GM12865 (cell line): Measurements from ENCODE around the gene HMGXB4.

ENCODE experiments used
- DNase-seq: peaks from one replicate; pipeline ENCODE4 v3.0.0; 2010; ENCODE audit warnings: low read depth
- H3K4me3 ChIP-seq: 2 replicates; pipeline ENCODE4 v1.5.1; 2011; ENCODE audit warnings: mild to moderate bottlenecking, low read depth, low read length, control low read depth
- TF ChIP-seq, protein P1 (sequence below): IDR thresholded peaks from 2 replicates; pipeline ENCODE4 v1.5.1; 2011; ENCODE audit warnings: low read length, control low read depth, low read depth, inconsistent platforms; ENCODE audit not compliant: insufficient read depth; ENCODE audit errors: missing control alignments

HMGXB4 gene

DNA sequence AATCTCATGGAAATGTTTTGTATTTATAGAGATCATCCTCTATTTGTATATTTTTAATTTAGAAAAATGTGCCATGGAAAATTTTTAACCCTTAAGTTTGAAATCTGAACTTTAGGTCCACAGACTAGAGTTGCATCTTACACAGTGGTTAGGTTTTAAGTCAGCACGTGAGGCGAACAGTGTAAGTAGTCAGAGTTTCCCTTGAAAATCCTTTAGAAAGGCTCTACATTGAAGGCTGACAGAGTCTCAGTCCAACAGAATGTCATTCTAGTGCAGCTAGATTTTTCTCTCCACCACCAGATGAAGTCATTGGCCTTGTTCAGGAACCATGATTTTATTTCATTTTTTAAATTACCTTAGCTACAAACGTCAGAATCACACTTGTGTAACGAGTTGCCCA lies 18.7 kb downstream of the HMGXB4 start:
- no peak overlapping the region for H3K4me3 ChIP-seq
- no peak for DNase-seq
- TF ChIP-seq, protein P1, sequence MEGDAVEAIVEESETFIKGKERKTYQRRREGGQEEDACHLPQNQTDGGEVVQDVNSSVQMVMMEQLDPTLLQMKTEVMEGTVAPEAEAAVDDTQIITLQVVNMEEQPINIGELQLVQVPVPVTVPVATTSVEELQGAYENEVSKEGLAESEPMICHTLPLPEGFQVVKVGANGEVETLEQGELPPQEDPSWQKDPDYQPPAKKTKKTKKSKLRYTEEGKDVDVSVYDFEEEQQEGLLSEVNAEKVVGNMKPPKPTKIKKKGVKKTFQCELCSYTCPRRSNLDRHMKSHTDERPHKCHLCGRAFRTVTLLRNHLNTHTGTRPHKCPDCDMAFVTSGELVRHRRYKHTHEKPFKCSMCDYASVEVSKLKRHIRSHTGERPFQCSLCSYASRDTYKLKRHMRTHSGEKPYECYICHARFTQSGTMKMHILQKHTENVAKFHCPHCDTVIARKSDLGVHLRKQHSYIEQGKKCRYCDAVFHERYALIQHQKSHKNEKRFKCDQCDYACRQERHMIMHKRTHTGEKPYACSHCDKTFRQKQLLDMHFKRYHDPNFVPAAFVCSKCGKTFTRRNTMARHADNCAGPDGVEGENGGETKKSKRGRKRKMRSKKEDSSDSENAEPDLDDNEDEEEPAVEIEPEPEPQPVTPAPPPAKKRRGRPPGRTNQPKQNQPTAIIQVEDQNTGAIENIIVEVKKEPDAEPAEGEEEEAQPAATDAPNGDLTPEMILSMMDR, result no peak

DNA sequence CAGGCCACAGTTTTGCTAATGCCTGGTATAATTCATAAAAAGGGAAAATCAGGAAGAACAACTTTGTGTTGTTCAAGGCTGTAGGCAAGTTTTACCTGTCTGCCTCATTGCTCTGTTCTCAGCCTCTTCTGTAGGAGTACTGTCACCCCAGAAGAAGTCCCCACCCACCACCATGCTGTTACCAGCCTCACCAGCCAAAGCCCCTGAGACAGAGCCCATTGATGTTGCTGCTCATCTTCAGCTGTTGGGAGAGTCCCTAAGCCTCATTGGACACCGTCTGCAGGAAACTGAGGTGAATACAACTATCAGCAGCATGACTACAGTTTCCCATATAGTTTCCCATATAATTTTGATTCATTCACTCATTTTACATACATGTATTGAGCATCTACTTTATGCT lies 30.8 kb downstream of the HMGXB4 start:
- H3K4me3 ChIP-seq, result no peak overlapping the region
- no peak for DNase-seq
- TF ChIP-seq, protein P1, result no peak

DNA sequence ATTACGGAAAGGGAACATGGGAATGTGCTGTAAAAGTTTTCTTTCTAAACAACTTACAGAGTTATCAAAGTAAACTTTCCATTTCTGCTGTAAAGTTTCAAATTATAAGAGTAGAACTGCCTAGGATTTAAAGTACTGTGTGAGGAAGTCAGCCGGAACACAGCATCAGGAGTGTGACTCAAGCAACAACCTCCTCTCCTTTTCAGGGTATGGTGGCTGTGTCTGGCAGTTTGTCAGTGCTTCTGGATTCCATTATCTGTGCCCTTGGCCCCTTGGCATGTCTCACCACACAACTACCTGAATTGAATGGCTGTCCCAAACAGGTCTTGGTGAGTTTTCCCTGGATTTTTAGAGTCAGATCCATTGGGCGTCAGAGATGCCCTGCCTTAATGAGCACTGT lies 35.5 kb downstream of the HMGXB4 start:
- no peak overlapping the region for H3K4me3 ChIP-seq
- no peak for DNase-seq
- TF ChIP-seq, protein P1, result no peak

DNA sequence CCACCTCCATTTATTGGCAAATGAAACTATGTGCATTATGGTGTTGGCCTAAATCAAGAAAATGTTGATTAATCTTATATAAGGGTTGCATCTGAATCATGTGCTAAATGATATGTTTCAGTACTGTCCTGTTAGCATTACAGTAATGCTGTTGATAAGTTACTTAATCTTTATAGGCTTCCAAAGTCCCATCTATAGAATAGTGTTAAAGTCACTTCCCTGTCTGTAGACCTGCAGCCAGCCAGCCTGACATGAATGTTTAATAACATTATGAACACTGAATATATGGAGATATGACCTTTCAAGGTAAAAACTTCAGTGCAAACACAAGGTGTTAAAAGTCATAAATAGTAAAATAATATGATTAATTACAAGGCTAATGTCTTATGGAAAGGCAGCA lies 38.8 kb downstream of the HMGXB4 start:
- H3K4me3 ChIP-seq, result no peak overlapping the region
- DNase-seq, result no peak
- TF ChIP-seq, protein P1, result no peak

DNA sequence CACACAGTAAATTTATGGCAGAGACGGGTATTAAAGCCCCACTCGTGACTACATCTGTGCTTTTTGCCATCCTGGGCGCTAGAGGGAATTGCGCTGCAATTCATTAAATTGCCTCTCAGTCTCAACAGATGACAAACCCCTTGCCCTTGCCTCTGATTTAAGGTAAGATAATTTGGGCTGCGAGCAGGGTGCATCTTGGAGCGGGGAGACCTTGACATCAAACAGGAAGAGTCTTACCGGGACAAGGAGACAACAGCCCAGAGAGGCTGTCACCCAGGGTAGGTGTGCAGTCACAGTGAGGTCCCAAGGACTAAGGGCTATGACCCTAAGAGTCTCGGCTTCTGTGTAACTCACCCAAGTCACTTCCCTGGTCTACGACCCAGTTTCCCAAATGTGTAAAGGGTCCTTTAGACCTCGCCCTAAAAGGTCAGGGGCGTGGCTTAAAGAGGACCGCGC lies 42.0 kb downstream of the HMGXB4 start:
- peak overlapping the region; percentile 78 for H3K4me3 ChIP-seq
- DNase-seq, result no peak
- TF ChIP-seq, protein P1, result no peak

DNA sequence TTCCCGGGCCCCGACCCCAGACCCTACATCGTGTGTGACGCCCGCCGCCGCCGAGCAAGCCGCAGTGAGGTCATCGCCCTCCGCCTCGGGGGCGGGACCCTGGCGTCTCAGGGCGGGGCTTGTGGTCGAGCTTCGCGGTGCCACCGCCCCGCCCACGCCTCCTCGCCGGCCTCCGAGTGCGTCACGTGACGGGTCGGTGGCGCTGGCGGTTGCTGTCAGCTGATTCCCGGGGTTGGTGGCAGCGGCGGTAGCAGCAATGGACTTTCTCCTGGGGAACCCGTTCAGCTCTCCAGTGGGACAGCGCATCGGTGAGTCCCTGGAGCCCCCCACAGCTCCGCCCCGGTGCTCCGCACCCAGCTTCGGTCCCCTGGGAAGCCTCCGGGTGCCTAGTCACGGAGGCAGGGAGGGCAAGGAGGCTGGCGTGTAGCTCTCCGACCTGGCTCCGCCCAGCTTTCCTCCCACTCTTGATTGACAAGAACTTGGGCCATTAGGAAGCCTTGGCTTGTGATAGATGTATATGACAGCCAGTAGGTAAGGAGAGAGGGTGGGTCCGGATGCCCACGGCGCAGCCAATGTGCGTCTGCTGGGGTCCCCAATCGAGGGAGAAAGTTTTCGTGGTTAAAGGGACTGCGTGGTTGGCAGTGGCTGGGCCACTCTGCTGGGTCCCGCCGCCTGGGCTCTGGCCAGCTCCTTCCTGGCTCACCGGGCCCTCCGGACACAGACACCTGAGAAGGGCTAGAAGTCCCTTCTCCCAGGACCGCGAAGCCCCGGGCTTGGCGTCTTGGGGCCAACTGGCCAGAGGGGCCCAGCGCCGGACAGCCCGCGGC lies 42.6 kb downstream of the HMGXB4 start, which contains the start of gene TOM1:
TSS of gene TOM1 (plus strand) at position 222 of the 827 bp plus-strand sequence. CDS start at position 257, 35 bp downstream.
- DNase-seq, result peak; percentile 99
- TF ChIP-seq, protein P1, result no peak
- peak within 1 kb of the TSS; percentile 78 for H3K4me3 ChIP-seq
